Measurements from ENCODE around the gene GPR137B. TPM values are rescaled to one million over a fixed set of nuclear protein-coding genes. Genes with fewer than 3 reads are reported as not detected.

The GPR137B gene
- total and polyA plus RNA-seq, 2 experiments from 2014 or later = 4.5 to 11.1 TPM

GRCh38 chr1:236207121-236207520 lies 64.8 kb downstream of the GPR137B start (continued):
- TF ChIP-seq CTCF (conservative IDR thresholded peaks at IDR 0.05; ENCODE audit: low read depth in 2 of 2) (no peak), NANOG (IDR thresholded peaks at IDR 0.05; ENCODE audit: borderline replicate concordance) (no peak), JUNB (IDR thresholded peaks at IDR 0.05; ENCODE audit: unreplicated experiment) (no peak), CREB1 (CRISPR knock-in tag; IDR thresholded peaks at IDR 0.05; ENCODE audit: low read depth) (no peak), ZNF331 (CRISPR knock-in tag; IDR thresholded peaks at IDR 0.05; ENCODE audit: low read depth) (no peak)

GRCh38 chr1:236207569-236207968 lies 65.2 kb downstream of the GPR137B start:
- Mint-ChIP-seq H3K4me1 (peaks cover 13% of the 10 kb centered on the region), H3K4me3 (no peak overlapping the region), H3K27me3 (ENCODE audit: insufficient read depth, low read depth, poor library complexity) (no peaks in the 10 kb centered on the region), H3K9me3 (peaks cover 11% of the 10 kb centered on the region; the same call in 2 of the 3 replicates), H3K36me3 (ENCODE audit: low read depth) (peaks cover 12% of the 10 kb centered on the region), H3K27ac (no peak overlapping the region)
- Histone ChIP-seq H3K36me3 (ENCODE audit: insufficient read depth) (no peaks in the 10 kb centered on the region), H3K4me2 (no peak overlapping the region), H3F3A (replicated peaks; ENCODE audit: low read depth) (no peaks in the 10 kb centered on the region), H2AFZ (no peak overlapping the region), H3K79me2 (replicated peaks; ENCODE audit: insufficient read depth) (no peaks in the 10 kb centered on the region), H4K20me1 (replicated peaks; ENCODE audit: insufficient read depth) (no peaks in the 10 kb centered on the region), H3K9me2 (ENCODE audit: insufficient read depth) (no peaks in the 10 kb centered on the region), H3K4me3 (no peak overlapping the region), H3K27ac (ENCODE audit: low read depth) (no peak overlapping the region), H3K27me3 (ENCODE audit: insufficient read depth) (no peaks in the 10 kb centered on the region), H3K4me1 (ENCODE audit: insufficient read depth) (peaks cover 5% of the 10 kb centered on the region; the same call in 1 of the 2 replicates)
- TF ChIP-seq EZH2phosphoT487 (IDR thresholded peaks at IDR 0.05; ENCODE audit: unreplicated experiment) = no peak
- TF ChIP-seq ZNF462 (CRISPR knock-in tag; IDR thresholded peaks at IDR 0.05) = no peak
- TF ChIP-seq CREB1 (CRISPR knock-in tag; IDR thresholded peaks at IDR 0.05; ENCODE audit: low read depth) = no peak
- no peak for TF ChIP-seq JUNB (IDR thresholded peaks at IDR 0.05; ENCODE audit: unreplicated experiment)
- no peak for TF ChIP-seq STAT1 (IDR thresholded peaks at IDR 0.05; ENCODE audit: unreplicated experiment)
- no peak for TF ChIP-seq ZNF114 (CRISPR knock-in tag; IDR thresholded peaks at IDR 0.05)
- no peak for TF ChIP-seq ETS1 (IDR thresholded peaks at IDR 0.05)
- TF ChIP-seq ZNF331 (CRISPR knock-in tag; IDR thresholded peaks at IDR 0.05; ENCODE audit: low read depth) = no peak
- no peak for TF ChIP-seq REST (IDR thresholded peaks at IDR 0.05; ENCODE audit: unreplicated experiment)
- no peak for DNase-seq (ENCODE audit: low spot score)
- no peak for ATAC-seq
